Raji (cell line): Measurements from ENCODE around the gene FNBP1L.

Experiments used
- POLR2A ChIP-seq: IDR thresholded peaks from 2 replicates; pipeline ENCODE4 v1.6.1; 2011; ENCODE audit warnings: low read depth, low read length, control low read depth; ENCODE audit not compliant: insufficient read depth

Gene FNBP1L

DNA sequence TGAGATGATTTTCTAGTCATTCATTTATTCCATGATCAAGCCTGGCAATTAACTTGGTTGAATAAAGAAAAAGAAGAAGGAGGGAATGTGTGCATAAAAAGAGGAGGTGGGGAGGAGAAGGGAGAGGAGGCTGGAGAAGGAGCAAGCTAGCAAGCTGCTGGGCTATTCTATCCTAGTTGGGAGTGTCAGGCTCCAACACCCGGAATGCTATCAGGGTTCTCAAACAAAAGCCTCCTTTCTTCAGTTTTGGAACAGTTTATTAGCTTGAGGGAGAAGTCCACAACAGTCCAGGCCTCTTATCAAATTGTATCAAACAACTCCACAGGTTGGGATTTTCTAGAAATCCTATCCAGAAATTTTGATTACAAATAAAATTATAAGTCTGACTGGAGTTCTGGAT is 153.8 kb downstream of the FNBP1L start:
- TF ChIP-seq POLR2A: no peak

DNA sequence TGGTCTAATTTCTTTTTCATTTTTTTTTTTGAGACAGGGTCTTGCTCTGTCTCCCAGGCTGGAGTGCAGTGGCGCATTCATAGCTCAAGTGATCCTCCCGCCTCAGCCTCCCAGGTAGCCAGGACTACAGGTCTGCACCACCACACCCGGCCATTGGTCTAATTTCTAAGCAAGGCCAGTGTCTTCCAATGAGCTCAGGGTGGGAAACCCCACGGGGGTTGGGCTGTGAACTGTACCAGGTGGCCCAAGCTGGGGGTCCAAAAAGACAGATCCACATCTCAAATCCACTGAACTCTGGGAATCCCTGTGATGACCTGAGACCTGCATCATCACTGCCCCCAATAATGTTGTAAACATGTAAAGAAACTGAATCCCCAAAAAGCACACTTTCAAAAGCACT is 154.2 kb downstream of the FNBP1L start:
- TF ChIP-seq POLR2A: no peak

DNA sequence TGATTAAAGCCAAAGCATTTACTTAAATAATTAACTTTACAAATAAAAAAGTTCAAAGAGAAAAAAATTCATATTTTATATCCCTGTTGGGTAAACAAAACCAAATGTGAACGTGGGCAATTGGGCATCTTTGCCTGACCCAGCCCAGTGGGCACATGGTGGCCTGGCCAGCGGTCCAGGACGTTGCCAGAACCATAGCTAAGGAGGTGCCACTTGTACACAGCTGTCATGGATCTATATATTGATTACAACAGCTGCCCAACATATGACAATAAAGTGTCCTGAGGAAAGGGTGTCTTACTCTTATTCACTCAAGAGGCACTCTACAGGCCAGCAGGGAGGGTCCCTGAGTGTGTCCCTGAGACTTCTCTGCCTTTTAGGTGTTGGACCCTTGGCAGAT is 155.2 kb downstream of the FNBP1L start:
- no peak for TF ChIP-seq POLR2A

DNA sequence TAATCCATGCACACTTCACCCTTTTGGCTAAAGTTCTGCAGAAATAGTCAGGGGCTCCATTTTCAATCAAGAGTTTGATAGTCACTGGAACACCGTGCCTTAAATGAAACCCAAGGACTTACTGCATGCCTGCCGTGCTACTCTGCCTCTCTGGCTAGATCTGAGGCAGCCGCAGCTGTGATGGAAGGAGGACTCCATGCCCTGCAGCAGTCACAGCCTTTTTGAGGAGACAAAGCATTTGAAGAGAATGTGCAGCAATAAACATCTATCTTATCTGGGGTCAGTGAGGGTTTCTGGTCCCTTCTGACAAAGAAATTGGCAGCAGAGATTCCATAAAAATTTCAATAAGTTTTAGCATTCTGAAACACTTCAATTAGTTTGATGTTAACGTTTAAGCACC is 155.7 kb downstream of the FNBP1L start:
- no peak for TF ChIP-seq POLR2A
